Trophoblast cell (in vitro differentiated cells and primary cell): Measurements from ENCODE around the gene LY86.

Experiments
- DNase-seq, 2 donors: peaks; one replicate each; pipeline ENCODE4 v3.0.0-alpha.2; 2016
- H2AFZ ChIP-seq: 2 replicates; pipeline ENCODE4 v1.6.1; 2013; ENCODE audit warnings: low read length, moderate library complexity, mild to moderate bottlenecking; ENCODE audit not compliant: insufficient read depth, poor library complexity
- H2AK5ac ChIP-seq: 2 replicates; pipeline ENCODE4 v1.6.1; 2013; ENCODE audit warnings: mild to moderate bottlenecking, low read length
- H2BK120ac ChIP-seq: 2 replicates; pipeline ENCODE4 v1.6.1; 2013; ENCODE audit warnings: low read length, mild to moderate bottlenecking, moderate library complexity; ENCODE audit not compliant: insufficient read depth, poor library complexity
- H2BK12ac ChIP-seq: 2 replicates; pipeline ENCODE4 v1.6.1; 2013; ENCODE audit warnings: mild to moderate bottlenecking, low read length, moderate library complexity
- H2BK5ac ChIP-seq: 2 replicates; pipeline ENCODE4 v1.6.1; 2013; ENCODE audit warnings: low read length, low read depth, moderate library complexity, mild to moderate bottlenecking; ENCODE audit not compliant: poor library complexity
- H3K14ac ChIP-seq: 2 replicates; pipeline ENCODE4 v1.6.1; 2013; ENCODE audit warnings: mild to moderate bottlenecking, low read length
- H3K18ac ChIP-seq: 2 replicates; pipeline ENCODE4 v1.6.1; 2013; ENCODE audit warnings: mild to moderate bottlenecking, low read length
- H3K23ac ChIP-seq: 2 replicates; pipeline ENCODE4 v1.6.1; 2013; ENCODE audit warnings: low read length
- H3K27ac ChIP-seq: 2 replicates; pipeline ENCODE4 v1.5.1; 2013; ENCODE audit warnings: low read depth, mild to moderate bottlenecking, inconsistent platforms, low read length, moderate library complexity
- H3K27me3 ChIP-seq: 2 replicates; pipeline ENCODE4 v1.6.1; 2013; ENCODE audit warnings: inconsistent platforms, mild to moderate bottlenecking, low read length, moderate library complexity; ENCODE audit not compliant: insufficient read depth
- H3K36me3 ChIP-seq, 2 experiments: 1 replicate in 1 of 2; 2 replicates in 1 of 2; pipeline ENCODE4 v1.6.1; 2013; ENCODE audit warnings: low read length in 2 of 2, mild to moderate bottlenecking in 2 of 2, moderate library complexity in 1 of 2; ENCODE audit not compliant: insufficient read depth in 2 of 2, control insufficient read depth in 1 of 2
- H3K4ac ChIP-seq: 2 replicates; pipeline ENCODE4 v1.6.1; 2013; ENCODE audit warnings: low read depth, mild to moderate bottlenecking, low read length, moderate library complexity
- H3K4me1 ChIP-seq, 2 experiments: 1 replicate in 1 of 2; 2 replicates in 1 of 2; pipeline ENCODE4 v1.6.1; 2013; ENCODE audit warnings: low read length in 2 of 2, mild to moderate bottlenecking in 2 of 2, moderate library complexity in 1 of 2; ENCODE audit not compliant: insufficient read depth in 2 of 2, control insufficient read depth in 1 of 2
- H3K4me2 ChIP-seq: 2 replicates; pipeline ENCODE4 v1.6.1; 2013; ENCODE audit warnings: inconsistent platforms, mild to moderate bottlenecking, low read length, moderate library complexity
- H3K4me3 ChIP-seq: 2 replicates; pipeline ENCODE4 v1.5.1; 2013; ENCODE audit warnings: mild to moderate bottlenecking, low read depth, low read length, inconsistent platforms
- H3K79me1 ChIP-seq: one replicate; pipeline ENCODE4 v1.6.1; 2013; ENCODE audit warnings: low read length
- H3K79me2 ChIP-seq: 2 replicates; pipeline ENCODE4 v1.6.1; 2013; ENCODE audit warnings: low read length, mild to moderate bottlenecking; ENCODE audit not compliant: control insufficient read depth, insufficient read depth, poor library complexity
- H3K9ac ChIP-seq: 2 replicates; pipeline ENCODE4 v1.6.1; 2013; ENCODE audit warnings: mild to moderate bottlenecking, low read length
- H3K9me3 ChIP-seq: 2 replicates; pipeline ENCODE4 v1.6.1; 2013; ENCODE audit warnings: low read depth, mild to moderate bottlenecking, control low read depth, inconsistent platforms, low read length; ENCODE audit not compliant: insufficient read depth
- H4K12ac ChIP-seq: 2 replicates; pipeline ENCODE4 v1.6.1; 2013; ENCODE audit warnings: low read depth, mild to moderate bottlenecking, low read length, moderate library complexity
- H4K8ac ChIP-seq: 2 replicates; pipeline ENCODE4 v1.6.1; 2013; ENCODE audit warnings: low read depth, mild to moderate bottlenecking, low read length, moderate library complexity
- H4K91ac ChIP-seq: one replicate; pipeline ENCODE4 v1.6.1; 2013; ENCODE audit warnings: low read depth, mild to moderate bottlenecking, low read length, moderate library complexity
- WGBS: extraction: QIAGEN DNeasy Blood & Tissue Kit; methylation state at CpG from one replicate; pipeline ENCODE4 v1.1.7; 2013; ENCODE audit warnings: missing lambda C conversion rate; ENCODE audit not compliant: insufficient read length, insufficient coverage; ENCODE audit errors: extremely low coverage; 5-methylcytosine and 5-hydroxymethylcytosine counted together

LY86 gene

GRCh38 chr6:6566766-6567165, 21.8 kb upstream of the LY86 start:
- Histone ChIP-seq H2BK120ac (no peak overlapping the region), H4K8ac (no peak overlapping the region), H3K18ac (no peak overlapping the region), H2BK5ac (no peak overlapping the region), H2AFZ (no peak overlapping the region), H4K12ac (no peak overlapping the region), H3K36me3 (no peaks in the 10 kb centered on the region), H3K14ac (no peak overlapping the region), H3K79me1 (no peaks in the 10 kb centered on the region), H3K79me2 (no peaks in the 10 kb centered on the region), H3K4me2 (no peak overlapping the region), H3K4me1 (no peaks in the 10 kb centered on the region), H3K27me3 (no peaks in the 10 kb centered on the region), H3K9me3 (peaks cover 4% of the 10 kb centered on the region), H2AK5ac (no peak overlapping the region), H3K23ac (no peak overlapping the region), H3K27ac (no peak overlapping the region), H2BK12ac (no peak overlapping the region), H4K91ac (no peak overlapping the region), H3K9ac (no peak overlapping the region), H3K4me3 (no peak overlapping the region), H3K4ac (no peak overlapping the region)
- no CpG with 5 or more reads among the region's 4 CpGs for WGBS
- DNase-seq = no peak

GRCh38 chr6:6569096-6569810, 19.3 kb upstream of the LY86 start:
- Histone ChIP-seq H4K91ac (no peak overlapping the region), H2AFZ (no peak overlapping the region), H3K18ac (no peak overlapping the region), H3K79me1 (no peaks in the 10 kb centered on the region), H3K4me1 (no peaks in the 10 kb centered on the region), H3K4me3 (no peak overlapping the region), H3K4me2 (no peak overlapping the region), H2BK12ac (no peak overlapping the region), H3K27ac (no peak overlapping the region), H4K12ac (no peak overlapping the region), H2BK120ac (no peak overlapping the region), H3K9ac (no peak overlapping the region), H3K27me3 (no peaks in the 10 kb centered on the region), H2AK5ac (no peak overlapping the region), H3K79me2 (no peaks in the 10 kb centered on the region), H3K4ac (no peak overlapping the region), H2BK5ac (no peak overlapping the region), H3K9me3 (no peaks in the 10 kb centered on the region), H3K14ac (no peak overlapping the region), H4K8ac (no peak overlapping the region), H3K36me3 (no peaks in the 10 kb centered on the region), H3K23ac (no peak overlapping the region)
- DNase-seq = no peak
- no CpG with 5 or more reads among the region's 13 CpGs for WGBS

GRCh38 chr6:6569811-6570164, 18.7 kb upstream of the LY86 start:
- Histone ChIP-seq H4K8ac (no peak overlapping the region), H3K9me3 (no peaks in the 10 kb centered on the region), H3K9ac (no peak overlapping the region), H2AK5ac (no peak overlapping the region), H3K36me3 (no peaks in the 10 kb centered on the region), H3K79me2 (no peaks in the 10 kb centered on the region), H4K12ac (no peak overlapping the region), H3K4me3 (no peak overlapping the region), H3K23ac (no peak overlapping the region), H3K4me2 (no peak overlapping the region), H3K4me1 (no peaks in the 10 kb centered on the region), H3K27me3 (no peaks in the 10 kb centered on the region), H3K4ac (no peak overlapping the region), H3K18ac (no peak overlapping the region), H3K27ac (no peak overlapping the region), H2AFZ (no peak overlapping the region), H2BK120ac (no peak overlapping the region), H4K91ac (no peak overlapping the region), H3K79me1 (no peaks in the 10 kb centered on the region), H3K14ac (no peak overlapping the region), H2BK5ac (no peak overlapping the region), H2BK12ac (no peak overlapping the region)
- no peak for DNase-seq
- no CpG with 5 or more reads among the region's 2 CpGs for WGBS

GRCh38 chr6:6570929-6571671, 17.4 kb upstream of the LY86 start:
- WGBS = no CpG with 5 or more reads among the region's 4 CpGs
- no peaks in the 10 kb centered on the region for H3K9me3 ChIP-seq
- no peaks in the 10 kb centered on the region for H3K27me3 ChIP-seq
- H4K12ac ChIP-seq = no peak overlapping the region
- H3K4ac ChIP-seq = no peak overlapping the region
- H3K9ac ChIP-seq = no peak overlapping the region
- H2AFZ ChIP-seq = no peak overlapping the region
- H3K4me1 ChIP-seq = no peaks in the 10 kb centered on the region
- H2BK12ac ChIP-seq = no peak overlapping the region
- no peak overlapping the region for H2BK120ac ChIP-seq
- H4K8ac ChIP-seq = no peak overlapping the region
- no peak overlapping the region for H3K27ac ChIP-seq
- H3K79me1 ChIP-seq = no peaks in the 10 kb centered on the region
- H3K14ac ChIP-seq = no peak overlapping the region
- no peak overlapping the region for H2AK5ac ChIP-seq
- H3K18ac ChIP-seq = no peak overlapping the region
- H3K79me2 ChIP-seq = no peaks in the 10 kb centered on the region
- H3K23ac ChIP-seq = no peak overlapping the region
- no peaks in the 10 kb centered on the region for H3K36me3 ChIP-seq
- no peak overlapping the region for H3K4me3 ChIP-seq
- no peak overlapping the region for H2BK5ac ChIP-seq
- no peak overlapping the region for H3K4me2 ChIP-seq
- DNase-seq = no peak
- H4K91ac ChIP-seq = no peak overlapping the region
